Astrocyte (in vitro differentiated cells and primary cell): Measurements from ENCODE around the gene DLD.

Experiments used
- EZH2 ChIP-seq: IDR thresholded peaks from 2 replicates; pipeline ENCODE4 v1.6.1; 2012; ENCODE audit warnings: mild to moderate bottlenecking, low read length, inconsistent platforms; ENCODE audit not compliant: insufficient read depth
- TF ChIP-seq, protein P1 (sequence below): IDR thresholded peaks from 2 replicates; pipeline ENCODE4 v1.5.1; 2011; ENCODE audit warnings: low read depth, mild to moderate bottlenecking, inconsistent platforms, low read length, moderate library complexity; ENCODE audit not compliant: insufficient read depth

DNA sequence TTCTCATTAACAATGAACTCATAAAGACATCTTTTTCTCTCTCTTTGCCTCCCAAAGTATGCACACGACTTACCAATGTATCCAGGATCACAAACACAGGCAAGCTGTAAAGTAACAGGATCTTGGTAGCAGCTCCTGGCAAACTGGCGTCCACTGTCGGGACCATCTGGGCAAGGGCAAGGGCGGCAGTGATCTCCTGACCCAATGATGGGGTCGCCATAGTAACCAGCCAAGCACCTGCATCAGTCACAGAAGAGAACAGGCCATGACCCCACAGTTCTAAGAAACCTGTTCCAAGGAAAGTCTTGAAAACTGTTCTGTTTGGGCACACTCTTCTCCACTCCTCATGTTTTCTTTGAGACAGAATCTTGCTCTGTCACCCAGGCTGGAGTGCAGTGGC lies 64.4 kb downstream of the DLD start:
- TF ChIP-seq EZH2: no peak
- TF ChIP-seq, protein P1, sequence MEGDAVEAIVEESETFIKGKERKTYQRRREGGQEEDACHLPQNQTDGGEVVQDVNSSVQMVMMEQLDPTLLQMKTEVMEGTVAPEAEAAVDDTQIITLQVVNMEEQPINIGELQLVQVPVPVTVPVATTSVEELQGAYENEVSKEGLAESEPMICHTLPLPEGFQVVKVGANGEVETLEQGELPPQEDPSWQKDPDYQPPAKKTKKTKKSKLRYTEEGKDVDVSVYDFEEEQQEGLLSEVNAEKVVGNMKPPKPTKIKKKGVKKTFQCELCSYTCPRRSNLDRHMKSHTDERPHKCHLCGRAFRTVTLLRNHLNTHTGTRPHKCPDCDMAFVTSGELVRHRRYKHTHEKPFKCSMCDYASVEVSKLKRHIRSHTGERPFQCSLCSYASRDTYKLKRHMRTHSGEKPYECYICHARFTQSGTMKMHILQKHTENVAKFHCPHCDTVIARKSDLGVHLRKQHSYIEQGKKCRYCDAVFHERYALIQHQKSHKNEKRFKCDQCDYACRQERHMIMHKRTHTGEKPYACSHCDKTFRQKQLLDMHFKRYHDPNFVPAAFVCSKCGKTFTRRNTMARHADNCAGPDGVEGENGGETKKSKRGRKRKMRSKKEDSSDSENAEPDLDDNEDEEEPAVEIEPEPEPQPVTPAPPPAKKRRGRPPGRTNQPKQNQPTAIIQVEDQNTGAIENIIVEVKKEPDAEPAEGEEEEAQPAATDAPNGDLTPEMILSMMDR: no peak
